GM19351 (cell line): Measurements from ENCODE around the gene MAPKBP1.

ENCODE experiments used
- ATAC-seq: cut with Tn5 transposase; IDR thresholded peaks from one replicate; pipeline ENCODE4 v1.9.1; 2021; ENCODE audit warnings: mild to moderate bottlenecking, moderate library complexity; ENCODE audit not compliant: unreplicated experiment

The MAPKBP1 gene

GRCh38 chr15:41783296-41783695 lies 9.0 kb downstream of the MAPKBP1 start:
- ATAC-seq = no peak

- ATAC-seq = no peak
Measured at GRCh38 chr15:41788262-41788661, 14.0 kb downstream of the MAPKBP1 start.

- ATAC-seq = no peak
Measured at GRCh38 chr15:41789236-41789635, 15.0 kb downstream of the MAPKBP1 start.

DNA sequence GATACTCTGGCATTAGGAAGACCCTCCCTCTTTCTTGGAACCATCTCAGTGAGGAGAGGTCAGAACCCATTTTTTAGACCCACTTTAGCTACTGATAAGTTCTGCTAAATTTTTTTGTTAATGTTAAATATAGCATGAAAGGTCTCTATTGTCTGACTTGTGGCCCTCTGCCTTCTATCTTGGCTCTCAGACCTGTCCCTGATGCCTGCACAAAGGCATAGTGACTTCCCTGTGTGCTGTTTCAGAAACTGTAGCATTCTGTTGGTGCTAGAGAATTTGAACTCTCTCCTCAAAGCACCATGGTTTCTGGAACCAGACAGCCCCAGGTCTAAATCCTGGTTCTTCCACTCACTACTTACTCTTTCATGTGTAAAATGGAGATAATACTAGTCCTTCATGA lies 15.4 kb downstream of the MAPKBP1 start:
- ATAC-seq = no peak

GRCh38 chr15:41790169-41790568 lies 15.9 kb downstream of the MAPKBP1 start:
- ATAC-seq = no peak

DNA sequence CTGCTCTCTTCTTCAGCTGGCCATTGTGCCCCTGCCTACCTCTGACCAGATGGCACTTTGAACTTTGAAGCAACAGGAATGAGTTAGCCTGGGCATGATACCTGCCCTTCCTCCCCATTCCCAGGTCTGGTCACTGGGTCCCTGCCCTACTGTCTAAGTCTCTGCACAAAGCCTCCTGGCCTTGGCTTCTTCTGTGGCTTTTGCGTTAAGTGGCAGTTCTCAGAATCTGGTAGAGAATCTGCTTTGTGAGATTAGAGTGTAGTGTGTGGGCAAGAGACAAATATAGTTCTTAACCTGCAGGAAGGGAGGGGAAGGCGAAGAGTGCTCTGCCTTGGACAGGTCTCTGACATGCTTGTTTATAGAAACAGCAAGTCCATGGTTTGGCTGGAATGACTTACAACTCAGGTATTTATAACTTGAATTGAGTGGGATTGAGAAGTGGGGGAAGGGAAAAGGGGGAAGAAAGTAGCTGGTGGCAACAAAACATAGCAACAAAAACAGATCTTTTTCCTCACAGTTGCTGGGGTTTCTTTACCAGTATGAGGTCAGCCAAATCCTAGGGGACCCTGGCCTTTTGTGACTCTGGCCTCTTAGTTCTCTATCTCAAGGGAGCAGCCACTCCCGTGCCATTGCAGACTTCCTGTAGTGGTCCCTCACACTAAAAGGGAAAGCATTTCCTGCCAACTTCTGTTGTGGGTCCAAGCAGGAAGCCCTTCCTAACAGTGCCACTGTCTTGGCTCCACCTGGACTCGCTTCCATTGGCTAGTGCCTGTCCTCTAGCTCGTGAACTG lies 16.7 kb downstream of the MAPKBP1 start:
- ATAC-seq = no peak

GRCh38 chr15:41791547-41791937 lies 17.3 kb downstream of the MAPKBP1 start:
- ATAC-seq = no peak

- ATAC-seq = no peak
Measured at GRCh38 chr15:41792000-41792637, 17.8 kb downstream of the MAPKBP1 start.

DNA sequence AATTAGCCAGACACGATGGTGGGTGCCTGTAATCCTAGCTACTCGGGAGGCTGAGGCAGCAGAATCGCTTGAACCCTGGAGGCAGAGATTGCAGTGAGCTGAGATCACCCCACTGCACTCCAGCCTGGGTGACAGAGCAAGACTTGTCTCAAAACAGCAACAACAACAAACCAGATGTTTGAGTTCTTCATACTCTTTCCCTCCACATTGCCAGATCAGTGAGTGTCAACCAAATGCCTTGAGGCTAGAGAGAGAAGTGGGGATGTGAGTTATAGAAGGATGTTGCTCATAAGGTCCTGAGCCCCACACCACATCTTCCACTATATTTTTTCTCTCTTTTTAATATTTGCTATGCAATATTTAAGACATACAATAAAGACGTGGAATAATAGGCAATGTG lies 19.8 kb downstream of the MAPKBP1 start:
- ATAC-seq = no peak

- no peak for ATAC-seq
Measured at GRCh38 chr15:41795996-41796856, 21.9 kb downstream of the MAPKBP1 start.

GRCh38 chr15:41797201-41797944 lies 23.1 kb downstream of the MAPKBP1 start:
- ATAC-seq = no peak

GRCh38 chr15:41798607-41799487 lies 24.6 kb downstream of the MAPKBP1 start:
- no peak for ATAC-seq

- ATAC-seq = no peak
Measured at GRCh38 chr15:41799488-41799805, 25.2 kb downstream of the MAPKBP1 start.

DNA sequence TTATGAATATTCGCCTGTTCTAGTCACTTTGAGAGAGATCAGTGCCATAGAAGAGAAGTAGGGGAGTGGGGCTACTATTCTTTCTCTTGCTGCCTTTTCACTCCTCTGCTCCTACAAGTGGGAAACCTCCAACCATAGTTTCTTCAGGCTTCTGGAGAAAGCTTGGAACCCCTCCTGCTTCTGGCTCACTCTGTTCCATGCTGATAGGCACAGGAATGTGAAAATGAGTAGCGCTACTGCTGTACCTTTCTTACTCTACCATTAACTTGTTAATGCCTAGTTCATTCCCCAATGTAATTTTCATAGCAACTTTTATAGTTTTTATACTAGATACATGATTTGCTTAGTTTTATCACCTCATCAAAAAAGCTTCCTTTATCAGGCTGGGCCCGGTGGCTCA lies 26.9 kb downstream of the MAPKBP1 start:
- ATAC-seq = no peak

DNA sequence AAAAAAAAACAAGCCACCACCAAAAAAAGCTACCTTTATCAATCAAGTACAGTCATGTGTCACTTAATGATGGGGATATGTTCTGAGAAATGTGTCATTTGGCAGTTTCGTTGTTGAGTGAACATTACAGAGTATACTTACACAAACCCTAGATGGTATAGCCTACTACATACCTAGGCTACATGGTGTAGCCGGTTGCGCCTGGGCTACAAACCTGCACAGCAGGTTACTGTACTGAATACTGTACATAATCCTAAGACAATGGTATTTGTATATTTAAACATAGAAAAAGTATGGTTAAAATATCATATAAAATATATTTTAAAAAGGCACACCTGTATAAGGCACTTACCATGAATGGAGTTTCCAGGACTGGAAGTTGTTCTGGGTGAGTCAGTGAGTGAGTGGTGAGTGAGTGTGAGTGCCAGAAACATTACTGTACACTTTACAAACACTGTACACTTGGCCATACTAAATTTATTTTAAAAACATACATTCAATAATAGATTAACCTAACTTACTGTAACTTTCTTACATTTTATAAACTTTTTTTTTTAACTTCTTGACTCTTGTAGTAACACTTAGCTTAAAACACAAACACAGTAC lies 27.7 kb downstream of the MAPKBP1 start:
- no peak for ATAC-seq

- no peak for ATAC-seq
Measured at GRCh38 chr15:41804361-41804760, 30.1 kb downstream of the MAPKBP1 start.

- ATAC-seq = no peak
Measured at GRCh38 chr15:41804916-41805666, 30.8 kb downstream of the MAPKBP1 start.

DNA sequence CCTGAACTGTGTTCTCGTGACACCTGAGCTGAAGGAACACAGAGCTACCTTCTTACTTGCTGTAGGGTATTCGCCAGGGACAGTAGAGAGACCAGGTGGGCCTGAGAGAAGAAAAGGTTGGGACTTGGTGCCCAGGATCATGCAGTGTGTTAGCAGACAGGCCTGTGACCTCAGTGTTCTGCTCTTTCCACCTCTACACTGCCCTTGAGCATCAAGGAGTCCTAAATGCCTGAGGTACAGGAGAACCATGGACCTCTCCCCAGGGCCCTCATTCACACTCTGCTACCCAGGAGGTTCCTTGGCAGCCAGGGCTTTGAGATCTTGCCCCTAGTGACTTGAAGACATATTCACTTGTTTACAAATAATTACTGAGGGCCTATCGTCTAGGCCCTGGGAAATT lies 31.4 kb downstream of the MAPKBP1 start:
- no peak for ATAC-seq
